HepG2 (cell line): Measurements from ENCODE around the gene MVK. TPM values are rescaled to one million over a fixed set of nuclear protein-coding genes. Genes with fewer than 3 reads are reported as not detected.

Experiments
- ATAC-seq: fragments of 200-7000 bp; cut with Tn5 transposase; 3 replicates; pipeline ENCODE4 v1.9.1; 2020; ENCODE audit warnings: mild to moderate bottlenecking, moderate library complexity
- BruUV-seq: library from RNA; stranded (reverse); fragments of 400-500 nt; replicated peaks from 2 replicates; lab custom pipeline; 2021; lab: Mats Ljungman, UMichigan
- CTCF ChIA-PET: fragments of 300-600 bp; formaldehyde crosslinking; extraction: SDS; loops from one replicate; lab custom pipeline; 2021; ENCODE audit warnings: low total read pairs, inconsistent platforms, low intra/inter-chr PET ratio; lab: Yijun Ruan, JAX
- POLR2A ChIA-PET: fragments of 350-600 bp; sonication (Branson Sonifier 250); formaldehyde crosslinking; loops from one replicate; lab custom pipeline; 2020; ENCODE audit warnings: antibody characterized with exemption, inconsistent platforms; lab: Yijun Ruan, JAX
- DNase-seq: peaks from one replicate; pipeline ENCODE4 v3.0.0-alpha.2; 2015; ENCODE audit warnings: low spot score
- FAIRE-seq: peaks from 3 replicates; lab custom pipeline; 2011; peaks lifted over from hg19 to GRCh38; lab: Jason Lieb, UNC
- H2AFZ ChIP-seq: one replicate; pipeline ENCODE4 v1.6.1; 2011; ENCODE audit warnings: low read length, inconsistent platforms
- H3K27ac ChIP-seq: fragments of 300-600 bp; 3 replicates; pipeline ENCODE4 v1.8.0; 2011; ENCODE audit warnings: mixed run types, mild to moderate bottlenecking, mixed read lengths, low read length, inconsistent platforms; ENCODE audit not compliant: insufficient read depth; ENCODE audit errors: extremely low read length
- H3K27me3 ChIP-seq, 2 experiments: fragments of 200-600 bp in 1 of 2; 2 replicates in 1 of 2; 3 replicates in 1 of 2; pipeline versions ENCODE4 v1.6.0 to v1.8.0; 2011; ENCODE audit warnings: low read length in 2 of 2, mild to moderate bottlenecking in 2 of 2, moderate library complexity in 2 of 2, inconsistent platforms in 1 of 2; ENCODE audit not compliant: insufficient read depth in 2 of 2, control insufficient read depth in 1 of 2
- H3K36me3 ChIP-seq, 2 experiments: fragments of 200-600 bp in 1 of 2; replicated peaks in 1 of 2; 2 replicates in 1 of 2; 3 replicates in 1 of 2; pipeline versions ENCODE4 v1.5.1 to v1.8.0; 2011; ENCODE audit warnings: low read length in 2 of 2, inconsistent platforms in 1 of 2; ENCODE audit not compliant: insufficient read depth in 2 of 2, control insufficient read depth in 1 of 2
- H3K4me1 ChIP-seq: 2 replicates; pipeline ENCODE4 v1.5.1; 2012; ENCODE audit warnings: low read length, inconsistent platforms; ENCODE audit not compliant: insufficient read depth
- H3K4me2 ChIP-seq: 2 replicates; pipeline ENCODE4 v1.6.0; 2011; ENCODE audit warnings: low read depth, low read length, inconsistent platforms
- H3K4me3 ChIP-seq, 3 experiments: fragments of 200-600 bp in 1 of 3; sonication (generic), shearing (Covaris generic) in 1 of 3; replicated peaks in 1 of 3; 2 replicates each; pipeline ENCODE4 v1.5.1; 2011 to 2016; ENCODE audit warnings: low read length in 3 of 3, inconsistent platforms in 2 of 3, low read depth in 2 of 3, mild to moderate bottlenecking in 2 of 3, control low read depth in 1 of 3, mixed read lengths in 1 of 3; ENCODE audit not compliant: insufficient read depth in 1 of 3
- H3K79me2 ChIP-seq: one replicate; pipeline ENCODE4 v1.6.1; 2011; ENCODE audit warnings: low read length, inconsistent platforms; ENCODE audit not compliant: insufficient read depth
- H3K9ac ChIP-seq: 2 replicates; pipeline ENCODE4 v1.6.0; 2011; ENCODE audit warnings: mild to moderate bottlenecking, low read depth, low read length, inconsistent platforms; ENCODE audit not compliant: insufficient read depth
- H3K9me3 ChIP-seq: 2 replicates; pipeline ENCODE4 v1.5.1; 2012; ENCODE audit warnings: mild to moderate bottlenecking, low read length
- H4K20me1 ChIP-seq: 2 replicates; pipeline ENCODE4 v1.6.0; 2011; ENCODE audit warnings: inconsistent platforms, mild to moderate bottlenecking, low read length, moderate library complexity; ENCODE audit not compliant: insufficient read depth
- IRF9 ChIP-seq: sonication (generic); formaldehyde crosslinking; IDR thresholded peaks from 2 replicates; pipeline ENCODE4 v1.8.0; 2022; ENCODE audit warnings: missing genetic modification reagents, mild to moderate bottlenecking, borderline replicate concordance
- ISX ChIP-seq: sonication (generic); formaldehyde crosslinking; conservative IDR thresholded peaks from 2 replicates; pipeline ENCODE4 v1.5.0; 2020; ENCODE audit warnings: missing genetic modification reagents
- MXD1 ChIP-seq: sonication (generic); formaldehyde crosslinking; IDR thresholded peaks from 2 replicates; pipeline ENCODE4 v1.4.0; 2020; ENCODE audit warnings: mild to moderate bottlenecking, missing genetic modification reagents
- MYPOP ChIP-seq: sonication (generic); formaldehyde crosslinking; IDR thresholded peaks from 2 replicates; pipeline ENCODE4 v1.8.1; 2023; ENCODE audit warnings: mild to moderate bottlenecking, moderate library complexity, missing genetic modification reagents
- NFE2L1 ChIP-seq: sonication (generic); formaldehyde crosslinking; IDR thresholded peaks from 2 replicates; pipeline ENCODE4 v1.4.0; 2020; ENCODE audit warnings: missing genetic modification reagents, mild to moderate bottlenecking, borderline replicate concordance
- NPAS2 ChIP-seq: sonication (generic); formaldehyde crosslinking; IDR thresholded peaks from 2 replicates; pipeline ENCODE4 v1.8.0; 2022; ENCODE audit warnings: mild to moderate bottlenecking, missing genetic modification reagents, borderline replicate concordance
- ONECUT2 ChIP-seq: sonication (generic); formaldehyde crosslinking; IDR thresholded peaks from 2 replicates; pipeline ENCODE4 v1.4.0; 2020; ENCODE audit warnings: missing genetic modification reagents
- PBX3 ChIP-seq: sonication (generic); formaldehyde crosslinking; IDR thresholded peaks from 2 replicates; pipeline ENCODE4 v1.8.1; 2023; ENCODE audit warnings: missing genetic modification reagents, inconsistent platforms, borderline replicate concordance
- RXRA ChIP-seq: sonication (generic); formaldehyde crosslinking; IDR thresholded peaks from 2 replicates; pipeline ENCODE4 v1.5.1; 2020; ENCODE audit warnings: missing genetic modification reagents
- THAP8 ChIP-seq: sonication (generic); formaldehyde crosslinking; IDR thresholded peaks from 2 replicates; pipeline ENCODE4 v1.5.1; 2020; ENCODE audit warnings: missing genetic modification reagents, mild to moderate bottlenecking, borderline replicate concordance
- ZNF251 ChIP-seq: sonication (generic); formaldehyde crosslinking; IDR thresholded peaks from 2 replicates; pipeline ENCODE4 v1.9.0; 2021; ENCODE audit warnings: mild to moderate bottlenecking, missing genetic modification reagents
- ZNF383 ChIP-seq: sonication (generic); formaldehyde crosslinking; IDR thresholded peaks from 2 replicates; pipeline ENCODE4 v1.4.0; 2020; ENCODE audit warnings: missing genetic modification reagents, mild to moderate bottlenecking, borderline replicate concordance
- ZNF510 ChIP-seq: sonication (generic); formaldehyde crosslinking; IDR thresholded peaks from 2 replicates; pipeline ENCODE4 v1.4.0; 2020; ENCODE audit warnings: low read depth, mild to moderate bottlenecking, missing genetic modification reagents
- WGBS: methylation state at CpG from one replicate; pipeline ENCODE4 v1.1.6; 2017; ENCODE audit warnings: low lambda C conversion rate; 5-methylcytosine and 5-hydroxymethylcytosine counted together
- in situ Hi-C: cut with HindIII; loops from 2 replicates; pipeline ENCODE4 v1.10.0; 2017; ENCODE audit warnings: low pct_unique_long_range_greater_than_20kb; ENCODE audit not compliant: extremely low pct_ligation_motif_present
- intact Hi-C: fragments of 100-400 bp; cut with micrococcal nuclease; formaldehyde crosslinking; loops from one replicate; pipeline ENCODE4 v1.10.0; 2022; ENCODE audit not compliant: unreplicated experiment
- polyA plus RNA-seq, 8 experiments: library from polyadenylated mRNA; depleted of rRNA in 3 of 8; stranded (reverse) in 7 of 8; unstranded in 1 of 8; fragments of >200 nt; fragmentation: Illumina TruSeq in 4 of 8; extraction: Trizol in 4 of 8; gene quantifications; 2 replicates each; pipeline versions ENCODE4 v1.2.1 to v1.2.3, GENCODE V29; 2011 to 2016; ENCODE audit warnings: low read depth in 4 of 8, missing spikeins in 1 of 8, mixed read lengths in 1 of 8; ENCODE audit not compliant: insufficient read depth in 1 of 8
- total RNA-seq, 5 experiments: library from RNA; depleted of rRNA; stranded (reverse); fragments of >200 nt; fragmentation: Illumina TruSeq; extraction: Trizol; gene quantifications; 2 replicates each; pipeline ENCODE4 v1.2.3, GENCODE V29; 2016; ENCODE audit warnings: low read depth in 1 of 5

The MVK gene
- total and polyA plus RNA-seq, 2 of the 13 experiments (the other 11 are each of a cell fraction or from before 2014, with no cell fraction given): 11.6 to 66.9 TPM

- ChIA-PET CTCF (no interaction called here), POLR2A (no interaction called here)
- no peak for FAIRE-seq
- no peak overlapping the region for H3K9ac ChIP-seq
- H3K36me3 ChIP-seq: no peaks in the 10 kb centered on the region
- no peak for ATAC-seq
- WGBS: 19% methylated on average over 13 of the region's 14 CpGs
- H3K27me3 ChIP-seq: peaks cover 9 to 48% of the 10 kb centered on the region in 2 experiments; a peak in 4 of 5 replicates
- no TSS peak for BruUV-seq
- H3K27ac ChIP-seq: no peak overlapping the region
- no peak overlapping the region for H3K4me3 ChIP-seq
- H2AFZ ChIP-seq: no peak overlapping the region
- no peak for DNase-seq
- H4K20me1 ChIP-seq: no peaks in the 10 kb centered on the region
- no peaks in the 10 kb centered on the region for H3K9me3 ChIP-seq
- intact Hi-C loops (no loop called here), in situ Hi-C loops (no loop called here)
- no peaks in the 10 kb centered on the region for H3K79me2 ChIP-seq
- peaks cover 18% of the 10 kb centered on the region for H3K4me1 ChIP-seq
- H3K4me2 ChIP-seq: no peak overlapping the region; the same call in 1 of the 2 replicates
- TF ChIP-seq RXRA (CRISPR knock-in tag) (no peak), MYPOP (CRISPR knock-in tag) (no peak), ONECUT2 (CRISPR knock-in tag) (0 out of 2 replicates have a peak, but pooled peaks have one; percentile 18), ISX (CRISPR knock-in tag) (no peak), THAP8 (CRISPR knock-in tag) (no peak)
Observed at GRCh38 chr12:109615556-109616229, 42.1 kb downstream of the MVK start.

GRCh38 chr12:109617491-109617890 lies 43.9 kb downstream of the MVK start:
- H3K4me2 ChIP-seq: no peak overlapping the region
- intact Hi-C loops (no loop called here), in situ Hi-C loops (no loop called here)
- no peak overlapping the region for H3K9ac ChIP-seq
- WGBS: 30% methylated on average over 9 of the region's 10 CpGs
- H3K4me3 ChIP-seq: no peak overlapping the region
- no peak for DNase-seq
- no peaks in the 10 kb centered on the region for H3K9me3 ChIP-seq
- no peaks in the 10 kb centered on the region for H4K20me1 ChIP-seq
- H2AFZ ChIP-seq: no peak overlapping the region
- ChIA-PET CTCF (no interaction called here), POLR2A (no interaction called here)
- H3K79me2 ChIP-seq: no peaks in the 10 kb centered on the region
- H3K27ac ChIP-seq: no peak overlapping the region
- no peak for ATAC-seq
- H3K4me1 ChIP-seq: peaks cover 31% of the 10 kb centered on the region
- H3K36me3 ChIP-seq: no peaks in the 10 kb centered on the region
- BruUV-seq: no TSS peak
- H3K27me3 ChIP-seq: peaks cover 8 to 58% of the 10 kb centered on the region in 2 experiments
- FAIRE-seq: no peak
- TF ChIP-seq NFE2L1 (CRISPR knock-in tag): no peak
- no peak for TF ChIP-seq ZNF510
- TF ChIP-seq MXD1: no peak
- no peak for TF ChIP-seq ZNF251 (CRISPR knock-in tag)
- TF ChIP-seq NPAS2 (CRISPR knock-in tag): no peak
- TF ChIP-seq ZNF383 (CRISPR knock-in tag): no peak
- no peak for TF ChIP-seq PBX3 (CRISPR knock-in tag)
- no peak for TF ChIP-seq IRF9 (CRISPR knock-in tag)
